NOMO-1 (cell line): ENCODE measurements around the gene FMN1.

ENCODE experiments used
- DNase-seq, 2 experiments: peaks; one replicate each; lab custom pipeline; 2025; ENCODE audit not compliant: unreplicated experiment in 2 of 2; lab: John Stamatoyannopoulos, UW

Gene FMN1

GRCh38 chr15:33027306-33028035, 167.0 kb downstream of the FMN1 start:
- no peak for DNase-seq

- no peak for DNase-seq
Measured at GRCh38 chr15:33026614-33027013, 167.9 kb downstream of the FMN1 start.

GRCh38 chr15:33022629-33023028, 171.9 kb downstream of the FMN1 start:
- DNase-seq = no peak

GRCh38 chr15:33021806-33022389, 172.6 kb downstream of the FMN1 start:
- peak in 1 of 2 experiments; percentile 31 for DNase-seq

- DNase-seq = no peak
Measured at GRCh38 chr15:33019354-33019981, 175.0 kb downstream of the FMN1 start.

- DNase-seq = no peak
Measured at GRCh38 chr15:33016405-33017024, 178.0 kb downstream of the FMN1 start.

GRCh38 chr15:33014586-33014985, 179.9 kb downstream of the FMN1 start:
- DNase-seq = no peak

- no peak for DNase-seq
Measured at GRCh38 chr15:33013827-33014445, 180.6 kb downstream of the FMN1 start.

- no peak for DNase-seq
Measured at GRCh38 chr15:33011976-33012375, 182.5 kb downstream of the FMN1 start.

- DNase-seq = no peak
Measured at GRCh38 chr15:33009603-33010002, 184.9 kb downstream of the FMN1 start.

GRCh38 chr15:33009026-33009425, 185.5 kb downstream of the FMN1 start:
- DNase-seq = no peak

GRCh38 chr15:33008284-33008995, 186.1 kb downstream of the FMN1 start:
- DNase-seq = no peak

- no peak for DNase-seq
Measured at GRCh38 chr15:33007303-33007855, 187.1 kb downstream of the FMN1 start.

- peak; percentile 59 to 69 for DNase-seq
Measured at GRCh38 chr15:33005582-33005981, 188.9 kb downstream of the FMN1 start.

GRCh38 chr15:33001926-33002325, 192.6 kb downstream of the FMN1 start:
- DNase-seq = no peak

- peak in 1 of 2 experiments; percentile 13 for DNase-seq
Measured at GRCh38 chr15:32998979-32999672, 195.4 kb downstream of the FMN1 start.

GRCh38 chr15:32998182-32998581, 196.3 kb downstream of the FMN1 start:
- DNase-seq = no peak

GRCh38 chr15:32994810-32995424, 199.6 kb downstream of the FMN1 start:
- peak in 1 of 2 experiments; percentile 17 for DNase-seq

GRCh38 chr15:32993285-32993684, 201.2 kb downstream of the FMN1 start:
- DNase-seq = peak in 1 of 2 experiments; percentile 24
